ENCODE data around the gene HGS.

DNA sequence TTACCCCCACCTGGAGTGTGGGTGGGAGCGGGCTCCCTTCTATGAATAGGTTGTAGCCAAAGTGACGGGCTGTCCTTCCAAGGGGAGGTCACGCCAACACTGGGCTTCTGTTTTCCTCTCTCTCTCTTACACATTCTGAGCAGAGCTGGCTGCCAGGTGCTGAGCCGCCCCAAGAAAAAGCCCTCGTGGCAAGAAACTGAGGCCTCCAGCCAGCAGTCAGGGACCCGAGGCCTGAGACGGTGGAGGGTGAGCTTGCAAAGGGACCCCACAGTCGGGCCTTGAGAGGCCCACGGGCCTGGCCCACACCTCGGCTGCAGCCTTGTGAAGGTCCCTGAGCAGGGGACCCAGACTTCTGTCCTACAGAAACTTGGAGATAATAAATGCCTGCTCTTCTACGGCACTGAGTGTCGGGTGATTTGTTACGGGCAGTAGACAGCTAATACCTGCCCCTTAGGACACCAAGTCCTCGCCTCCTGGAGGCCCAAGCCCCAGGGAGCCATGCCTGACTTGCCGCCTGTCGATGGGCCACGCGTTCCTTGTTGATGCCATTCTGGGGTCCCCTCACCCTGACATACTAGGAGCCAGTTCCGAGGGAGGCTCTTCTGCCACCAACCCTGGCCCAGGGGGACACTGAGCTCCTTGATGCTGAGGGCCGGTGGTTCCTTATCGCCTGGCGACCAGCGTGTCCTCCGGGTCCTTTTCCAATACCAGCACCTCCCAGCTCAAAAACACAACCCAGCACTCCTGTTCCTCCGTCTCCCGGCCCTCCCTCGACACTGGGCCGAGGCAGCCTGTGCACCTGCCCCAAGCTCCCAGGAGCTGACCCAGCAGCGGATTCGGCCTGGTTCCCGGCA, 54.4 kb downstream of the HGS start:
- TF ChIP-seq, protein P1, sequence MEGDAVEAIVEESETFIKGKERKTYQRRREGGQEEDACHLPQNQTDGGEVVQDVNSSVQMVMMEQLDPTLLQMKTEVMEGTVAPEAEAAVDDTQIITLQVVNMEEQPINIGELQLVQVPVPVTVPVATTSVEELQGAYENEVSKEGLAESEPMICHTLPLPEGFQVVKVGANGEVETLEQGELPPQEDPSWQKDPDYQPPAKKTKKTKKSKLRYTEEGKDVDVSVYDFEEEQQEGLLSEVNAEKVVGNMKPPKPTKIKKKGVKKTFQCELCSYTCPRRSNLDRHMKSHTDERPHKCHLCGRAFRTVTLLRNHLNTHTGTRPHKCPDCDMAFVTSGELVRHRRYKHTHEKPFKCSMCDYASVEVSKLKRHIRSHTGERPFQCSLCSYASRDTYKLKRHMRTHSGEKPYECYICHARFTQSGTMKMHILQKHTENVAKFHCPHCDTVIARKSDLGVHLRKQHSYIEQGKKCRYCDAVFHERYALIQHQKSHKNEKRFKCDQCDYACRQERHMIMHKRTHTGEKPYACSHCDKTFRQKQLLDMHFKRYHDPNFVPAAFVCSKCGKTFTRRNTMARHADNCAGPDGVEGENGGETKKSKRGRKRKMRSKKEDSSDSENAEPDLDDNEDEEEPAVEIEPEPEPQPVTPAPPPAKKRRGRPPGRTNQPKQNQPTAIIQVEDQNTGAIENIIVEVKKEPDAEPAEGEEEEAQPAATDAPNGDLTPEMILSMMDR (IDR thresholded peaks at IDR 0.05) = no peak
- TF ChIP-seq POLR2AphosphoS5 (IDR thresholded peaks at IDR 0.05; ENCODE audit: insufficient read depth in 1 of 2, low read depth in 1 of 2) = no peak

All from vagina (tissue), 2 donors.